GM18870 (cell line): Measurements from ENCODE around the gene CCDC57.
"Not testable (repeated sequence)": the region's sequence is repeated elsewhere in the genome, so short reads cannot be mapped to it uniquely, and the experiment has no call there.

Experiments
- ATAC-seq: cut with Tn5 transposase; IDR thresholded peaks from one replicate; pipeline ENCODE4 v1.9.1; 2021; ENCODE audit warnings: moderate library complexity; ENCODE audit not compliant: unreplicated experiment

The CCDC57 gene

DNA sequence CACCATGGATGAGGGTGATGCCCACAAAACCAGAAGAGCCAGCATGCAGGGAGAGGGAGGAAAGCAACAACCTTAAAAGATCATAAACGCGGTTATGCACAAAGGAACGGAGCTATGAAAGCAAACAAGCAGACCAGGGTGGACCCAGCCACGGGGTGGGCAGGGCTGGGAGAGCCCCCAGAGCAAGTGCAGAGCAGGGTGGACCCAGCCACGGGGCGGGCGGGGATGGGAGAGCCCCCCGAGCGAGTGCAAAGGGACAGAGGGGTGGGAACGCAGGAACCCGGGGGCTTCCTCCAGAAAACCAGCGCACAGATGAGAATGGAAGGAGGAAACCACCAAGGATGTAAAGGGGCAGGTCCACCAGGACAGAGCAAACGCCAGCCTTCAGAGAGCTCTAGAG, 33.2 kb downstream of the CCDC57 start:
- ATAC-seq: no peak

DNA sequence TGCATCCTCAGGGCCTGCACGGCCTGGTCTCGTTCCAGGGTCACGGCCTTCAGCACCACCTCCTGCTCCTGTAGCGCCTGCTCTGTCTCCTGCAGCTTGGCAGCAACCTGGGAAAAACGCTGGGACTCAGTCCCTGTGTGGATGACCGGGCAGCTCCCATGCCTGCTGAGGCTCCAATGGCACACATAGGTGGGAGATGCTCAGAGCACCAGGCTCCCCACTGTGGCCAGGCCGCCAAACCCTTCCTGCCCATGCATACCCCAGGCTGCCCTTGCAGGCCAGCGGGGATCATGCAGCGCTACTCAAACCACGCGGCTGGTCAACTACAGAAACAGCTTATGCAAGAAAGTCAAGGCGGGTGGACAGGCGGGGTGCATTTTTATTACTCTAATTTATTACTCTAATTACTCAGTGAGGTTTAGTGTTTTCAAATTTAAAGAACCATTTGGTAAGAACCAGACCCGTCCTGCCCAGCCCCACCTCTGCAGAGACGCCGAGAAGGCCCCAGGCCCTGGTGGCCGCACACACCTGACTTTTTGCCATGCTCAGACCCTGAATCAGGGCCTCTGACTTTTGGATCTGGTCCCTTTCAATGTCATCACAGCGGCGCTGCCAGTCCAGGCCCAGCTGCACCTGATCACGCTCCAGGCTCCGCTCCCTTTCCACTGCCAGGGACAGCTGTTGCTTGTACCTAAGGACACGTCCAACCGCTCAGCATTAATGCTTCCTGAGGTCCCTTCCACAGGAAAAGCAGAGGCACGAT, 34.0 kb downstream of the CCDC57 start:
- ATAC-seq: no peak

DNA sequence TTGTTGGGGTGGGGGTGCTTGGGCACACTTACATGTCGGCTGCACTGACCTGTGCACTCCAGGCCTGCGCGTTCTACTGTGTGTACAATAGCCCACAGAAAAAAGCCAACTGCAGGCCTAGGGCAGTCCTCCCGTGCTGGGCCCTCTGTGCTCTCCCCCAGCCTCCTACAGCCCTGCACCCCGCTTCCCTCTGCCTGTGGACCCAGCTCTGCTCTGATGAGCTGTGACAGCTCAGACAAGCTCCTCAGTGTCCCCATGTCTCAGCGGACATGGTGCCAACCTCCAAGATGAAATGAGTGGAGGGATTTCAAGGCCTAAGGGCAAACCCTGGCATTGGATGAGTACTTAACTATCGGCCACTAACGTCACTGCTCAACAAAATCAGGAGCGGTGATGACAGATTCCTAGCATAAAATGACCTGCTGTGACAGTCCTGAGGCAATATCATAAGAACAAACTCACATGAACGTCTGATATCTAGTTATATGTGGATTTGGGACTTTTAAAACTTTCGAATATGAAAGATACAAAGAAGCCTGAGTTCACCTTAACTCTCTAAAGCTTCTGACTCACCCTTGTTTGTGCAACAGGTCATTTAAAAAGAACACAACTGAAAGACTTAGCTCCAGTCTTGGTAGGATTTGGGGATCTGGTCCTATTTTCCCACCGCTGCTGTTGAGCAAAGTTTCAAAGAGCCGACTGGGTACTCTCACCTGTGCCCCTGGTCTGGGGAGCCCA, 34.7 kb downstream of the CCDC57 start:
- ATAC-seq: no peak

DNA sequence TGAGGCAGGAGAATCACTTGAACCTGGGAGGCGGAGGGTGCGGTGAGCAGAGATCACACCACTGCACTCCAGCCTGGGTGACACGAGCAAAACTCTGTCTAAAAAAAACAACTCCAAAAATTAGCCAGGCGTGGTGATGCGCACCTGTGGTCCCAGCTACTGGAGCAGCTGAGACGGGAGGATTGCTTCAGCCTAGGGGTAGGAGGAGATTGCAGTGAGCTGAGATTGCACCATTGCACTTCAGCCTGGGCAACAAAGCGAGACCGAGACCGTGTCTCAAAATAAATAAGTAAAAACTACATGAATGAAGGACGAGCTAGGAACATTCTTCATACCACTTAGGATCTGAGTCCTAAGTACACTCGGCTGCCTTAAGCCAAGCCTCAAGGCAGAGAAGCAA, 35.4 kb downstream of the CCDC57 start:
- ATAC-seq: no peak

DNA sequence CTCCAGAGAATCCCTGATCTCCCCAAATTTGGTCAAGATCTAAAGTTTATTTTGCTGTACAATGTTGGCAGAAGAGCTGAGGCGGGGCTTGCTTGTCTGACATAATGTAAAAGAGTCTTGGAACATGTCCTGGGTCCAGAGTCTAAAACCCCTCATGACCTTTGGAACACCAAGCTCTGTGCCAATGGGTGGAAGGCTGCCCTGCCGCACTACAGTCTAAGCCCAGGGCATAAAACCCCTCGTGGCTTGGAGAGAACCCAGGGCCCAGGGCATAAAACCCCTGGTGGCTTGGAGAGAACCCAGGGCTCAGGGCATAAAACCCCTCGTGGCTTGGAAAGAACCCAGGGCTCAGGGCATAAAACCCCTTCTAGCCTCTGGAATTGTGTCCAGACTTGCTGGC, 36.7 kb downstream of the CCDC57 start:
- no peak for ATAC-seq

DNA sequence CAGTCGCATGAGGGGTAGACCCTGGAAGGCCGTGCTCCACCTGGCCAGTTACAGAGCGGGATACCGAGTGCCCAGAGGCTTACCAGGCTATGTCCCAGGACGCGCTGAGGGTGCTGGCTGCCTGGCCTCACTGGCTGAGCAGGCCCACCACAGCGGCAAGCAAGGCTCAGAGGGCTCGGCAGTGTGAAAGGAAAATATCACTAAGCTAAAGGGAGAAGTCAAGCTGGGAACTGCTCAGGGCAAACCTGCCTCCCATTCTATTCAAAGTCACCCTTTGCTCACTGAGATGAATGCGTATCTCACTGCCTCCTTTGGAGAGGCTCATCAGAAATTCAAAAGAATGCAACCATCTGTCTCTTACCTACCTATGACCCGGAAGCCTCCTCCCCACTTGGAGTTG, 37.4 kb downstream of the CCDC57 start:
- no peak for ATAC-seq

DNA sequence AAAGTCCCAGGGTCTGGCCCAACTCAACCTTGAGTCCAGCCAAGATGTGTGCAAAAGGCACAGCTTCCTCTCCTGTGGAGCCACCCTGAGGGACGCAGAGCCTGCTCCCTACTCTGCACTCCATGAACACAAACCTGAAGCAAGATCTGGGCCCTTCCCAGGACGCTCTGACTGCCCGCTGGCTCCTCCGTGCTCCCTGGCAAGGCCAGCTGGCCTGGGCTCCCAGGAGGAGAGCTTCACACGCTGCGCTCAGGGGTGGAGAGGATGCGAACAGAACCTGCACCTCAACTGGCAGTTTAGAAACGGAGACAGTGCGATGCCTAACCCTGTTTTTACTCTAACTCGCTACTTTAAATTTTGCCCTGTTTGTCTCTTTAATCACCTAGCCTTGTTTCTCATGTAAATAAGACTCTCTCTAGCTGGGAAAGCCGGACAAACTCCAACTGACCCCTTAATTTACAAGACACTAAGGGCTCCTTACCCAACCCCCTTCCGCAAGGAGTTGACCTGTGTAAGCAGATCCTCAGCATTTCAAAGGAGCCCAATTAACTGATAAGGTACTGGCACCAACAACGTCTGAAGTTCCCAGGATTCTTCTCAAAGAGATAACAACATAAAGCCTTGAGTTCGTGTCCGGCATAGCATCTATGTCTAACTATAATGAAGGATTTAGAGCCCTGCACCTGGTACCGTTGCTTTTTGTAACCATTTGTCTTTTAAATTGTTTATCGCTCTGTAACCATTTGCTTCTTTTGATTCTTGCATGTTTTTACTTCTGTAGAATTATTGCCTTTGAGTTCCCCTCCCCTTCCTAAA, 38.4 kb downstream of the CCDC57 start:
- ATAC-seq: not testable (repeated sequence)

DNA sequence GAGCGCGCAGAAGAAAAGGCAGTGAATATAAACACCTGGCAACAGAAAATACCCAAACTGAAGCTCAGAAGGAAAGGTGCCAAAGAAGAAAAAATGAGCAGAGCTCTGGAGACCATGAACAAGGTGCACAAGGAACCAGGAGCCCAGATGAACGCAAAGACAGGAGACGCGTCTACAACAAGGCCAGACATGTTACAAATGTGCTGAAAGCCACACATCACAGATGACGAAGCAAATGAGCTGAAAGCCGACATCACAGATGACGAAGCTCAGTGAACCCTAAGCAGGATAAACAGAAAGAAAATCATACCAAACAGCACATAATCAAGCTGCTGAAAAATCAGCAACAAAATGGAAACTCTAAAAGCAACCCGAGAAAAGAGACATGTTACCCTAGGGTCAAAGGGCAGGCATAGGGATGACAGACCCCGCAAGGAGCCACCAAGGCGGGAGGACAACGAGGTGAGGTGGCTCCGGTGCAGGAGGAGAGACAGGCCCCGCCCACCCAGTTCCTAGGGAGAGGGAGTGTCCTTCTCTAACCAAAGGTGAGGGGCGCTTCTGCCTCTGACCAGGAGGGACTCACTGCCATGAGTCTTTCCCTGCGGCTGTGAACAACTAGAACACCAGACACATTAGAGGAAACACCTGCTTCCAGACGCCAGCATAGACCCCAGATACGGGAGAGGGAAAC, 39.1 kb downstream of the CCDC57 start:
- no peak for ATAC-seq

DNA sequence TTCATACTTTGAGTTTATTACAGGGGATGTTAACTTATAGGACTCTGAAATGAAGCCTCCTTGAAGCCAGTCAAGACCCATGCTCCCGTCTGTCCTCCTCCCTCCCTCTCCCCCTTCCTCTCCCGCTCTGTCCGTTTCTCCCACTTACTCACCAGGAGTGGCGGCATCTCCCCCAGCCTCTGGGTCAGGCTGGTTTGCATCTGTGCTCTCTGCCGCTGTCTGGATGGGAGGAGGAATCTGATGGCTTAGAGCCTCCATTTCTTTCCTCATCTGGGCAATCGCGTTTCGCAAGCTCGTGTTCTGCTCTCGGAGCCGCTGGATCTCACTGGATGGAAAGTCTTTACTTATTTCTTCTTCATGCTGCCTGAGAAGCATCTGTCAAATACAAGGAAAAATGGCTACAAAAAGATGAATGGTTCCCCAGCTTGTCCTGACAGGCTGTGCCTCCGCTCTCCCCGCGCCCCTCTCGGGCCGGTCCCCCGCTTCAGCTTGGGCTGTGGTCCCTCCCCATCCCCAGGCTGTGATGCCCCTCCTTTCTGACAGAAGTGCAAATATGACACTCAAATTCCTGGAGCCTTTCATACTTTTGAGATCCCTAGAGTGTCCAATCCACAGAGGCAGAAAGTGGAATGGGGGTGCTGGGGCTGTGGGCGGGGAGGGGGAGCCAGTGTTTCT, 40.0 kb downstream of the CCDC57 start:
- ATAC-seq: no peak

DNA sequence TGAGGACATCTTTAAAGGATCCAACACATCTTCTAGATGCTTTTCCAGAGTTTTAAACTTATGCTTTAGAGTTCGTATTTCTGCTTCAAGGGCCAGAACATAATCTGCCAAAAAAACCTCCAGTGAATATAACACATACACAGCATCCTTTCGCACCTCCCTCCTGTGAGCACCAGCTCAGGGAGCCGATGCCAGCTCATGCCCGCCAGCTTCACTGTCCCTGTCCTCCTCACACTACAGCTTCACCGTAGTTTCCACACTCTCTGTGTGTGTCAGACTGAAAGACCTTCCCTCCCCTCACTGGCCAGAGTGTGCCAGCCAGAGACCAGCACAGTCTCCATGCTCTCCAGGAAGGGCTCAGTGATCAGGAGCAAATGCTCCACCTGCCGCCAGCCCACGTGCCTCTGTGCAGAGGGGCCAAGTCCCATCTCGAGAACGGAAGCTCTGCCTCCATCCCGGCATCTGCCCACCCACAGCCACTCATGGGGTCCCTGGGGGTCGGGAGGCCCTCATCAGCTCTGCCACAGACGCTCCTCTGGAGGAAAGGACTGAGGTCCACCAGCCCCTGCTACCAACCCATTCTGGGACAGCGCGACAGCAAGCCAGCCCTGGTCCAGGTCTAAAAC, 40.8 kb downstream of the CCDC57 start:
- ATAC-seq: no peak

DNA sequence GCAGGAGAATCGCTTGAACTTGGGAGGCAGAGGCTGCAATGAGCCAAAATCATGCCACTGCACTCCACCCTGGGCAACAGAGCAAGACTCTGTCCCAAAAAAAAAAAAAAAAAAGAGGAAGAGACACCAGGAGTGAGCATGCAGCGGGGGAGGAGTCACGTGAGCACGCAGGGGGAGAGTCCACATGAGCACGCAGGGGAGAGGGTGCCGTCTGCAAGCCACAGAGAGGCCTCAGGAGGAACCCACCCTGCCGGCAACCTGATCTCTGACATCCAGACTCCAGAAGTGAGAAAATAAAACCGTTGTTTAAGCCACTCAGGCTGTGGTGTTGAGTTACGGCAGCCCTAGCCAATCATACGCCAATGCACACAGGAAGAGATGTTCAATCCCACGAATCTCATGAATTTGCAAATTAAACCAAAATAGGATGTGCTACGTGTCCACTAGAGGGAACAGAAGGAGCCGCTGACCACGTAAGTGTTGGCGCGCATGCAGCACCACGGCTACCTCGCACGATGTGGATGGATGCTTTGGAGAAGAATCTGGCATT, 42.2 kb downstream of the CCDC57 start:
- no peak for ATAC-seq

DNA sequence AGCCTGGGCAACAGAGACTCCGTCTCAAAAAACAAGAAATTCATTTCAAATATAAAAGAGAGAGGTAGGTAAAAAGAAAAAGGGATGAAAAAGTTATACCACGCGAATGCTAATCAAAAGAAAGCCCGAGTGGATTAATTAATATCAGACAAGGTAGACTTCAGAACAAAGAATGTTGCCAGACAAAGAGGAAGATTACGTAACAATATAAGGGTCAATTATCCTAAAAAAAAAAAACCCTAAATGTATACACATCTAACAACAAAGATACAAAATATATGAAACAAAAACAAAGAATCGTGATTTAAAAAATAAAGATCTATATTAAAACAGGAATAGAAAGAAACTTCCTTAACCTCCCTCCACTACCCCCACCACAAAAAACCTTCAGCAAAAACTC, 44.1 kb downstream of the CCDC57 start:
- no peak for ATAC-seq

DNA sequence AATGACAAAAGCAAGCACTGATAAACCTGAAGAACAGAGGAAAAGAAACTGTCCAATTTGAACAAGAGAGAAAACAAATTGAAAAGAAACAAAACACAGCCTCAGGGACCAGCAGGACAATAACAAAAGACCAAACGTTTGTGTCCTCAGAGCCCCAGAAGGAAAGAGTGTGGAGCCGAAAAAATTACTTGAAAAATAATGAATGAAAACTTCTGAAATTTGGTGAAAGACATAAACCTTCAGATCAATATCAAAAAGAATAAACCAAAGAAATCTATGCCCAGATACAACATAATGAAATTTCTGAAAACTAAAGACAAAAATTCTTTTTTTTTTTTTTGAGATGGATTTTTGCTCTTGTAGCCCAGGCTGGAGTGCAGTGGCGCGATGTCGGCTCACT, 45.6 kb downstream of the CCDC57 start:
- no peak for ATAC-seq

DNA sequence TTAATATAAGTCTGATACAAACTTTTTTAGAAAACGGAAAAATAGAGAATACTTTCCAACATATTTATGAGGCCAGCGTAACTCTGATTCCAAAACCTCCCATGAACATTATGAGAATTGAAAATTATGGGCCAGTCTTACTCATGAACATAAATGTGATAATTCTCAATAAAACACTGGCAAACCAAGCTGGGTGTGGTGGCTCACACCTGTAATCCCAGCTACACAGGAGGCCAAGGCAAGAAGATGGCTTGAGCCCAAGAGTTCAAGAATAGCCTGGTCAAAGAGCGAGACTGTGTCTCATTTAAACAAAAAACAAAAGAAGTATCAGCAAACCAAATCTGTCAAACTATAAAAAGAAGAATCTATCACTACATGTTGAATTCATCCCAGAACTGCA, 47.8 kb downstream of the CCDC57 start:
- no peak for ATAC-seq

DNA sequence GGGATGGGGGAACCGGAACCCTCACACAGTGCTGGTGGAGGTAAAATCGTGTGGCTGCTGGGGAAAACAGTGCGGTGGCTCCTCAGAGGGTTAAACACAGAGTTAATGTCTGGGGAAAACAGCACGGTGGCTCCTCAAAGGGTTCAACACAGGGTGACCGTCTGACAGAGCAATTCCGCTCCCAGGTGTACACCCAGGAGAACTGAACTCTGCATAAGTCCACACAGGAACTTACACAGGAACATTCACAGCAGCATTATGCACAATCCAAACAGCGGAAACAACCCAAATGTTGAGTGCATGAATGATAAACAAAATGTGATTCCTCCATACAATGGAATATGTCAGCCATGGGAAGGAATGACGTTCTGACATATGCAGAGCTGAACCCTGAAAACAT, 51.4 kb downstream of the CCDC57 start:
- ATAC-seq: no peak

DNA sequence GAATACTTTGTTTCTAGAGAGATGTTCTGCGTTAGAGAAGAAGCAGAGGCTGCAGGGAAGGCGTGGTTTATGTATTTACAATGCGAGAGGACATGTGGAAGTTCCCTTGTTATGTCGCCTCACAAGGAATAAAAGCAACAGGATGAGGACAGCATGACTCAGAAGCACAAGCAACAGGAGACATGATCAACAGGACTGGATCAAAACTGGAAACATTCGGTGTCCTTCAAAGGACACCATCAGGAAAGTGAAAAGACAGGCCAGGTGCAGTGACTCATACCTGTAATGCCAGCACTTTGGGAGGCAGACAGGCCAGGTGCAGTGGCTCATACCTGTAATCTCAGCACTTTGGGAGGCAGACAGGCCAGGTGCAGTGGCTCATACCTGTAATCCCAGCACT, 52.6 kb downstream of the CCDC57 start:
- no peak for ATAC-seq

DNA sequence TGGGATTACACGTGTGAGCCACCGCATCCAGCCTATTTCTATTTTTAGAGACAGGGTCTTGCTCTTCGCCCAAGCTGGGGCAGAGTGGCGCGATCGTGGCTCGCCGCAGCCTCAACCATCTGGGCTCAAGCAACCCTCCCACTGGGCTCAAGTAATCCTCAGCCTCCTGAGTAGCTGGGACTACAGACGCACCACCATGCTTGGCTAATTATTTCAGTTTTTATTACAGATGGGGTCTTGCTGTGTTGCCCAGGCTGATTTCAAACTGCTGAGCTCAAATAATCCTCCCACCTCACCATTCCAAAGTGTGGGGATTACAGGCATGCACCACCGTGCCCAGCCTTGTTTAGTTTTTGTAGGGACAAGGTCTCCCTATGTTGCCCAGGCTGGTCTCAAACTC, 53.8 kb downstream of the CCDC57 start:
- no peak for ATAC-seq

DNA sequence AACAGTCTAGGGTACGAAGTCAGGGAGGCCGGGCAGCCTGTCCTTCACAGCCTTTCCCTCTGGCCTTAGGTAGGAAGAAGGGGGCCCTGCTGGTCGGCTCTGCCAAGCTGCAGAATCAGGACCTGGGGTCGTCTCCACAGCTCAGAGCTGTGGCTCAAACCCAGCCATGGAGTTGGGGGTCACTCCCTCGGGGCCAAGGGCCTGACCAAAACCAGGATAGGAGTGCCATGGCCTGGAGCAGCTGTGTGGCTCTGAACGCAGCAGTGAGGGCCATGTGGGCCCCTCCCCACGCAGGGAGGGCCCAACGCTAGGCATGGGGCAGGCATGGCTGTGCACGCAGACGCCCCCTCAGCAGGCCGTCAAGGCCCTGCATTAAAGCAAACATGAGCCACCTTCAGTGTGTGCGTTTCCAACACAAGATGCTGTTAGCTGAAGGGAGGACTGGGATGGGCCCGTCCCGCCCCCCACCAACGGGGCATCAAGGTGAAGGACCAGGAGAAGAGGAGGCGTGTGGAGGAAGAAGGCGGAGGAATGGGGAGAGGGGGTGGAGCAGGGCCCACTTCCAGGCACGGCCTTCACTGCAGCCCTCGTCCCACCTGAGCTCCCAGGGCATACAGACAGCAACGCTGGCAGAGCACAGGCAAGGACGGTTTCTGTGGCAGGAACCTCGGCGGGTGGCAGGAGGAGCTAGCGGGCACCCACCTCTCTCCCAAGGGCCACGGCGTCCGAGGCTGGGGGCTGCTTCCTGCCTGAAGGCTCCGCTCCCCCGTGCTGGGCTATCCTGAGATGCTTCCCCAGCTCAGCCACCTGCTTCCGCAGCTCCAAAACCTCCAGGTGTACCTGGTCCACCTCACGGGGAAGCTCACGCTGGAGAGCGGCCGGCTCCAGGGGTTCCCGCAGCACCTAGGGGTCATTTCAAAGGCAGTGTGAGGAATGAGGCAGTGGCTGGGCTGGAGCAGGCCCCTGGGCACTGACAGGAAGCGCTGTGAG, 55.3 kb downstream of the CCDC57 start:
- no peak for ATAC-seq
